ENCODE measurements around the gene CORO1C.
"Not testable (repeated sequence)": the region's sequence is repeated elsewhere in the genome, so short reads cannot be mapped to it uniquely, and the experiment has no call there.

The CORO1C gene

GRCh38 chr12:108731105-108731865 is at the start of gene CORO1C:
CORO1C (minus strand) TSS chr12:108731518; CDS start chr12:108701318, 30,200 bp downstream.
- peak; percentile 93 for DNase-seq (ENCODE audit: low read depth, low spot score)

GRCh38 chr12:108779998-108780688 is 48.8 kb upstream of the CORO1C start:
- no peak for DNase-seq (ENCODE audit: low read depth, low spot score)

- no peak for DNase-seq (ENCODE audit: low read depth, low spot score)
Observed at GRCh38 chr12:108778053-108778452, 46.7 kb upstream of the CORO1C start.

GRCh38 chr12:108777156-108777555 is 45.8 kb upstream of the CORO1C start:
- no peak for DNase-seq (ENCODE audit: low read depth, low spot score)

- DNase-seq (ENCODE audit: low read depth, low spot score) = peak; percentile 72
Observed at GRCh38 chr12:108773798-108774788, 42.8 kb upstream of the CORO1C start.

- DNase-seq (ENCODE audit: low read depth, low spot score) = no peak
Observed at GRCh38 chr12:108772891-108773797, 41.8 kb upstream of the CORO1C start.

- no peak for DNase-seq (ENCODE audit: low read depth, low spot score)
Observed at GRCh38 chr12:108772247-108772646, 40.9 kb upstream of the CORO1C start.

- not testable (repeated sequence) for DNase-seq (ENCODE audit: low read depth, low spot score)
Observed at GRCh38 chr12:108771835-108772234, 40.5 kb upstream of the CORO1C start.

GRCh38 chr12:108770963-108771362 is 39.6 kb upstream of the CORO1C start:
- no peak for DNase-seq (ENCODE audit: low read depth, low spot score)

- no peak for DNase-seq (ENCODE audit: low read depth, low spot score)
Observed at GRCh38 chr12:108770269-108770829, 39.0 kb upstream of the CORO1C start.

GRCh38 chr12:108768591-108769500 is 37.5 kb upstream of the CORO1C start:
- DNase-seq (ENCODE audit: low read depth, low spot score) = no peak

GRCh38 chr12:108766294-108766693 is 35.0 kb upstream of the CORO1C start:
- DNase-seq (ENCODE audit: low read depth, low spot score) = no peak

GRCh38 chr12:108765289-108765764 is 34.0 kb upstream of the CORO1C start:
- no peak for DNase-seq (ENCODE audit: low read depth, low spot score)

- DNase-seq (ENCODE audit: low read depth, low spot score) = no peak
Observed at GRCh38 chr12:108764540-108765288, 33.4 kb upstream of the CORO1C start.

- DNase-seq (ENCODE audit: low read depth, low spot score) = no peak
Observed at GRCh38 chr12:108761226-108761625, 29.9 kb upstream of the CORO1C start.

- DNase-seq (ENCODE audit: low read depth, low spot score) = no peak
Observed at GRCh38 chr12:108759924-108760323, 28.6 kb upstream of the CORO1C start.

GRCh38 chr12:108757856-108758255 is 26.5 kb upstream of the CORO1C start:
- DNase-seq (ENCODE audit: low read depth, low spot score) = no peak

GRCh38 chr12:108756421-108756820 is 25.1 kb upstream of the CORO1C start:
- no peak for DNase-seq (ENCODE audit: low read depth, low spot score)

Measured in brain pericyte (primary cell).